ENCODE results near the gene SPATA6L.

- no peak for TF ChIP-seq CTCF (IDR thresholded peaks at IDR 0.05)
- TF ChIP-seq POLR2A (IDR thresholded peaks at IDR 0.05): no peak
These were observed 81.1 kb downstream of the SPATA6L start for GRCh38 chr9:4585135-4585534.
